ENCODE measurements around the gene QRICH1. TPM values are rescaled to one million over a fixed set of nuclear protein-coding genes. Genes with fewer than 3 reads are reported as not detected.

QRICH1 gene
- polyA plus RNA-seq, 1 of the 3 experiments (the other 2 are of a cell fraction) = 58.5 TPM

GRCh38 chr3:49076116-49076515 lies 17.8 kb downstream of the QRICH1 start:
- H3F3A ChIP-seq (replicated peaks; ENCODE audit: insufficient read depth) = no peaks in the 10 kb centered on the region
- H3K9me3 ChIP-seq = no peaks in the 10 kb centered on the region
- H3K4me3 ChIP-seq (ENCODE audit: low read depth in 2 of 2, low read length in 1 of 2) = no peak overlapping the region
- no peak for DNase-seq
- no peak overlapping the region for H2AFZ ChIP-seq (ENCODE audit: low read depth)
- H3K4me1 ChIP-seq (ENCODE audit: control insufficient read depth in 1 of 2, insufficient read depth in 2 of 2, low read depth in 1 of 2, low read length in 1 of 2) = no peaks in the 10 kb centered on the region; a peak in 1 of 4 replicates
- no peak overlapping the region for H3K4me2 ChIP-seq
- H4K20me1 ChIP-seq (ENCODE audit: insufficient read depth) = peaks cover 36% of the 10 kb centered on the region
- no peak overlapping the region for H3K9ac ChIP-seq
- no peaks in the 10 kb centered on the region for H3K9me2 ChIP-seq
- no peak overlapping the region for H3K27ac ChIP-seq (ENCODE audit: low read depth in 2 of 2, low read length in 1 of 2)
- 96% methylated on average over 13 of the region's 13 CpGs for WGBS (ENCODE audit: low lambda C conversion rate)
- peaks cover 96% of the 10 kb centered on the region for H3K79me2 ChIP-seq (ENCODE audit: insufficient read depth)
- H3K27me3 ChIP-seq (ENCODE audit: insufficient read depth) = no peaks in the 10 kb centered on the region
- no peak for TF ChIP-seq ELF1 (IDR thresholded peaks at IDR 0.05)
- TF ChIP-seq, protein P1, sequence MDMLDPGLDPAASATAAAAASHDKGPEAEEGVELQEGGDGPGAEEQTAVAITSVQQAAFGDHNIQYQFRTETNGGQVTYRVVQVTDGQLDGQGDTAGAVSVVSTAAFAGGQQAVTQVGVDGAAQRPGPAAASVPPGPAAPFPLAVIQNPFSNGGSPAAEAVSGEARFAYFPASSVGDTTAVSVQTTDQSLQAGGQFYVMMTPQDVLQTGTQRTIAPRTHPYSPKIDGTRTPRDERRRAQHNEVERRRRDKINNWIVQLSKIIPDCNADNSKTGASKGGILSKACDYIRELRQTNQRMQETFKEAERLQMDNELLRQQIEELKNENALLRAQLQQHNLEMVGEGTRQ (IDR thresholded peaks at IDR 0.05; ENCODE audit: borderline replicate concordance, low read depth, low read length) = no peak
- TF ChIP-seq MEF2A (IDR thresholded peaks at IDR 0.05; ENCODE audit: borderline replicate concordance, low read depth) = no peak
- TF ChIP-seq NFIC (IDR thresholded peaks at IDR 0.05; ENCODE audit: borderline replicate concordance) = no peak
- no peak for TF ChIP-seq TAF1 (IDR thresholded peaks at IDR 0.05; ENCODE audit: borderline replicate concordance, low read depth, low read length)
- no peak for TF ChIP-seq PBX3 (IDR thresholded peaks at IDR 0.05)
- TF ChIP-seq JUND (IDR thresholded peaks at IDR 0.05) = no peak
- TF ChIP-seq REST (IDR thresholded peaks at IDR 0.05; ENCODE audit: low read depth, low read length) = no peak
- no peak for TF ChIP-seq FOSL2 (IDR thresholded peaks at IDR 0.05; ENCODE audit: borderline replicate concordance, low read depth)
- TF ChIP-seq RCOR1 (IDR thresholded peaks at IDR 0.05; ENCODE audit: low read length) = no peak
- TF ChIP-seq, protein P2, sequence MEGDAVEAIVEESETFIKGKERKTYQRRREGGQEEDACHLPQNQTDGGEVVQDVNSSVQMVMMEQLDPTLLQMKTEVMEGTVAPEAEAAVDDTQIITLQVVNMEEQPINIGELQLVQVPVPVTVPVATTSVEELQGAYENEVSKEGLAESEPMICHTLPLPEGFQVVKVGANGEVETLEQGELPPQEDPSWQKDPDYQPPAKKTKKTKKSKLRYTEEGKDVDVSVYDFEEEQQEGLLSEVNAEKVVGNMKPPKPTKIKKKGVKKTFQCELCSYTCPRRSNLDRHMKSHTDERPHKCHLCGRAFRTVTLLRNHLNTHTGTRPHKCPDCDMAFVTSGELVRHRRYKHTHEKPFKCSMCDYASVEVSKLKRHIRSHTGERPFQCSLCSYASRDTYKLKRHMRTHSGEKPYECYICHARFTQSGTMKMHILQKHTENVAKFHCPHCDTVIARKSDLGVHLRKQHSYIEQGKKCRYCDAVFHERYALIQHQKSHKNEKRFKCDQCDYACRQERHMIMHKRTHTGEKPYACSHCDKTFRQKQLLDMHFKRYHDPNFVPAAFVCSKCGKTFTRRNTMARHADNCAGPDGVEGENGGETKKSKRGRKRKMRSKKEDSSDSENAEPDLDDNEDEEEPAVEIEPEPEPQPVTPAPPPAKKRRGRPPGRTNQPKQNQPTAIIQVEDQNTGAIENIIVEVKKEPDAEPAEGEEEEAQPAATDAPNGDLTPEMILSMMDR (IDR thresholded peaks at IDR 0.05) = no peak
- no peak for TF ChIP-seq CHD2 (IDR thresholded peaks at IDR 0.05; ENCODE audit: low read length, partially characterized antibody)
- no peak for TF ChIP-seq TEAD4 (IDR thresholded peaks at IDR 0.05; ENCODE audit: borderline replicate concordance, insufficient read depth)
- H3K36me3 ChIP-seq (replicated peaks in 1 of 2; ENCODE audit: control insufficient read depth in 1 of 2, insufficient read depth in 2 of 2, low read length in 1 of 2) = peaks cover 19 to 60% of the 10 kb centered on the region in 2 experiments
- ChIA-PET CTCF (no interaction called here), POLR2A (no interaction called here)

Measured in SK-N-SH (cell line).